Endothelial cell of coronary artery (primary cell): ENCODE measurements around the gene ZFC3H1. TPM values are rescaled to one million over a fixed set of nuclear protein-coding genes. Genes with fewer than 3 reads are reported as not detected.

Source experiments
- total RNA-seq: library from RNA; depleted of rRNA; stranded (reverse); fragments of >200 nt; gene quantifications from 2 replicates; pipeline ENCODE4 v1.2.3, GENCODE V29; 2014

ZFC3H1 gene
- 14.4 and 26.6 TPM in 2 replicates for total RNA-seq

GRCh38 chr12:71663561-71664410 is at the start of gene ZFC3H1, which contains the start of gene THAP2:
Gene ZFC3H1 (minus strand): TSS chr12:71663848. CDS start chr12:71663610, 238 bp downstream.
Gene THAP2 (plus strand): TSS chr12:71664301. CDS start chr12:71664510, 209 bp downstream.

GRCh38 chr12:71685914-71686657 is 22.4 kb upstream of the ZFC3H1 start, which contains the start of gene TMEM19:
Gene TMEM19 (plus strand): TSS chr12:71686082. CDS start chr12:71686681, 599 bp downstream.

Other genes starting within 250 kb of the ZFC3H1 start
- not detected in 2 replicates for gene LGR5, start 224.1 kb downstream of the ZFC3H1 start, total RNA-seq
- gene THAP2, start 453 bp upstream of the ZFC3H1 start, total RNA-seq = 2.8 and 3.2 TPM in 2 replicates
- 31.9 and 34.2 TPM in 2 replicates for gene TMEM19, start 22.2 kb upstream of the ZFC3H1 start, total RNA-seq
- 22.4 and 25.6 TPM in 2 replicates for gene RAB21, start 91.0 kb upstream of the ZFC3H1 start, total RNA-seq
- 16.3 and 21.5 TPM in 2 replicates for gene TBC1D15, start 175.9 kb upstream of the ZFC3H1 start, total RNA-seq